Parathyroid adenoma (tissue), 2 donors: ENCODE measurements around the gene BRAT1.
"Not testable (repeated sequence)": the region's sequence is repeated elsewhere in the genome, so short reads cannot be mapped to it uniquely, and the experiment has no call there.

Experiments
- H2AFZ ChIP-seq: fragments of 300-600 bp; sonication (generic); one replicate; pipeline ENCODE4 v1.7.0; 2017; ENCODE audit warnings: antibody characterized with exemption, mild to moderate bottlenecking
- H3K27ac ChIP-seq: fragments of 300-600 bp; sonication (generic); one replicate; pipeline ENCODE4 v1.7.0; 2017
- H3K27me3 ChIP-seq: fragments of 300-600 bp; sonication (generic); one replicate; pipeline ENCODE4 v1.7.0; 2017; ENCODE audit warnings: low read length; ENCODE audit not compliant: control insufficient read depth, insufficient read depth
- H3K36me3 ChIP-seq: fragments of 300-600 bp; sonication (generic); one replicate; pipeline ENCODE4 v1.7.0; 2017; ENCODE audit warnings: low read length; ENCODE audit not compliant: control insufficient read depth, insufficient read depth
- H3K4me1 ChIP-seq: fragments of 300-600 bp; sonication (generic); one replicate; pipeline ENCODE4 v1.7.0; 2017; ENCODE audit warnings: control low read depth
- H3K4me2 ChIP-seq: fragments of 300-600 bp; sonication (generic); one replicate; pipeline ENCODE4 v1.7.0; 2017; ENCODE audit warnings: low read length
- H3K4me3 ChIP-seq: fragments of 300-600 bp; sonication (generic); one replicate; pipeline ENCODE4 v1.7.0; 2017; ENCODE audit warnings: low read depth, low read length
- H3K79me2 ChIP-seq: fragments of 300-600 bp; sonication (generic); one replicate; pipeline ENCODE4 v1.7.0; 2017; ENCODE audit warnings: control low read depth
- H3K9ac ChIP-seq: fragments of 300-600 bp; sonication (generic); one replicate; pipeline ENCODE4 v1.7.0; 2017; ENCODE audit warnings: mild to moderate bottlenecking
- H3K9me3 ChIP-seq: fragments of 300-600 bp; sonication (generic); one replicate; pipeline ENCODE4 v1.7.0; 2017; ENCODE audit warnings: low read length; ENCODE audit not compliant: control insufficient read depth
- CTCF ChIP-seq: fragments of 300-600 bp; sonication (generic); IDR thresholded peaks from one replicate; pipeline ENCODE4 v1.7.0; 2017; ENCODE audit warnings: antibody characterized with exemption, mild to moderate bottlenecking
- donor health status: primary hyperparathyroidism.

The BRAT1 gene

GRCh38 chr7:2592375-2592865, 37.1 kb upstream of the BRAT1 start:
- H3K36me3 ChIP-seq: no peaks in the 10 kb centered on the region
- TF ChIP-seq CTCF: no peak
- H3K79me2 ChIP-seq: peaks cover 4% of the 10 kb centered on the region
- no peak overlapping the region for H2AFZ ChIP-seq
- H3K27me3 ChIP-seq: no peaks in the 10 kb centered on the region
- no peak overlapping the region for H3K4me2 ChIP-seq
- no peaks in the 10 kb centered on the region for H3K4me1 ChIP-seq
- H3K9ac ChIP-seq: no peak overlapping the region
- H3K4me3 ChIP-seq: no peak overlapping the region
- H3K27ac ChIP-seq: no peak overlapping the region
- H3K9me3 ChIP-seq: no peaks in the 10 kb centered on the region

GRCh38 chr7:2589941-2590340, 34.6 kb upstream of the BRAT1 start:
- H3K4me3 ChIP-seq, H3K27me3 ChIP-seq, H3K9me3 ChIP-seq, H3K79me2 ChIP-seq, H3K4me2 ChIP-seq, H3K36me3 ChIP-seq, H3K4me1 ChIP-seq, H3K9ac ChIP-seq, H2AFZ ChIP-seq, H3K27ac ChIP-seq: not testable (repeated sequence)

GRCh38 chr7:2589341-2589740, 34.0 kb upstream of the BRAT1 start:
- H3K4me2 ChIP-seq: no peak overlapping the region

GRCh38 chr7:2587778-2588177, 32.5 kb upstream of the BRAT1 start:
- H3K27me3 ChIP-seq: no peaks in the 10 kb centered on the region
- H2AFZ ChIP-seq: no peak overlapping the region
- no peak overlapping the region for H3K27ac ChIP-seq
- no peak for TF ChIP-seq CTCF
- no peaks in the 10 kb centered on the region for H3K4me1 ChIP-seq
- H3K9ac ChIP-seq: no peak overlapping the region
- no peak overlapping the region for H3K4me2 ChIP-seq
- peaks cover 4% of the 10 kb centered on the region for H3K79me2 ChIP-seq
- H3K36me3 ChIP-seq: no peaks in the 10 kb centered on the region
- H3K4me3 ChIP-seq: no peak overlapping the region
- H3K9me3 ChIP-seq: no peaks in the 10 kb centered on the region

More at GRCh38 chr7:2589341-2589740, 34.0 kb upstream of the BRAT1 start:
- H3K79me2 ChIP-seq: peaks cover 4% of the 10 kb centered on the region
- no peak overlapping the region for H3K9ac ChIP-seq
- no peak overlapping the region for H3K27ac ChIP-seq
- H2AFZ ChIP-seq: no peak overlapping the region
- TF ChIP-seq CTCF: no peak
- no peaks in the 10 kb centered on the region for H3K9me3 ChIP-seq
- no peaks in the 10 kb centered on the region for H3K36me3 ChIP-seq
- no peak overlapping the region for H3K4me3 ChIP-seq
- no peaks in the 10 kb centered on the region for H3K27me3 ChIP-seq
- H3K4me1 ChIP-seq: no peaks in the 10 kb centered on the region

GRCh38 chr7:2587134-2587533, 31.8 kb upstream of the BRAT1 start:
- peaks cover 4% of the 10 kb centered on the region for H3K79me2 ChIP-seq
- H3K4me2 ChIP-seq: no peak overlapping the region
- H3K27me3 ChIP-seq: no peaks in the 10 kb centered on the region
- no peak for TF ChIP-seq CTCF
- no peak overlapping the region for H3K4me3 ChIP-seq
- no peaks in the 10 kb centered on the region for H3K9me3 ChIP-seq
- H2AFZ ChIP-seq: no peak overlapping the region
- H3K27ac ChIP-seq: no peak overlapping the region
- no peaks in the 10 kb centered on the region for H3K4me1 ChIP-seq
- H3K36me3 ChIP-seq: no peaks in the 10 kb centered on the region
- H3K9ac ChIP-seq: no peak overlapping the region
